ENCODE data around the gene AGR2.

Gene AGR2

DNA sequence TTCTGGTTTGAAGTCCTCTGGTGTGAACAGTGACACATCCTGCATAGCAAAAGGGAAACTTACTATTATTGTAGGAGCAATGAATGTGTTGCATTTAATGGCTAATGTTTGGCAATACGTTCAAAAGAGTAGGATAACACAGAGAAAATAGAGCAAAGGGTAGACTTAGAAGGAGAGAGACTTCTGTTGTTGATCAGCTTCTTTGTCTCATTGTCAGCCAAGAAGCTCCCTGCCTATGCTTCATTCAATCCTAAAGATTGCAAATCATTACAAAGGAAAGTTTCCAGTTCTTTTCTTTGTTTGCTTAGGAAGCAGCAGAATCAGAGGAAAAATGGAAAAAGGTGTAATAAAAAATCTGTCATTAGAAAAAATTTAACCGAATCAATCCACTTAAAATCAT is 59.2 kb downstream of the AGR2 start:
- Histone ChIP-seq H3K9ac (ENCODE audit: low read depth in 1 of 2, low read length in 2 of 2) (no peak overlapping the region), H3K4me3 (ENCODE audit: low read length in 2 of 2) (no peak overlapping the region), H3K27me3 (ENCODE audit: control insufficient read depth in 2 of 2, insufficient read depth in 2 of 2, low read length in 2 of 2) (no peaks in the 10 kb centered on the region), H3K9me3 (ENCODE audit: control insufficient read depth in 2 of 2, low read length in 2 of 2) (no peaks in the 10 kb centered on the region), H3K36me3 (ENCODE audit: control insufficient read depth in 2 of 2, insufficient read depth in 2 of 2, low read length in 2 of 2) (no peaks in the 10 kb centered on the region), H3K27ac (ENCODE audit: low read depth in 2 of 2, low read length in 2 of 2) (no peak overlapping the region), H3K4me1 (ENCODE audit: control insufficient read depth in 2 of 2, insufficient read depth in 2 of 2, low read length in 2 of 2) (no peaks in the 10 kb centered on the region)

GRCh38 chr7:16744518-16745250 is 60.1 kb downstream of the AGR2 start:
- H3K27ac ChIP-seq (ENCODE audit: low read depth in 2 of 2, low read length in 2 of 2) = no peak overlapping the region
- H3K9ac ChIP-seq (ENCODE audit: low read depth in 1 of 2, low read length in 2 of 2) = no peak overlapping the region
- no peaks in the 10 kb centered on the region for H3K36me3 ChIP-seq (ENCODE audit: control insufficient read depth in 2 of 2, insufficient read depth in 2 of 2, low read length in 2 of 2)
- H3K4me1 ChIP-seq (ENCODE audit: control insufficient read depth in 2 of 2, insufficient read depth in 2 of 2, low read length in 2 of 2) = peaks cover 0 to 3% of the 10 kb centered on the region in 2 donors
- H3K9me3 ChIP-seq (ENCODE audit: control insufficient read depth in 2 of 2, low read length in 2 of 2) = no peaks in the 10 kb centered on the region
- H3K4me3 ChIP-seq (ENCODE audit: low read length in 2 of 2) = no peak overlapping the region
- H3K27me3 ChIP-seq (ENCODE audit: control insufficient read depth in 2 of 2, insufficient read depth in 2 of 2, low read length in 2 of 2) = no peaks in the 10 kb centered on the region

GRCh38 chr7:16743236-16743635 is 61.6 kb downstream of the AGR2 start:
- Histone ChIP-seq H3K9ac (ENCODE audit: low read depth in 1 of 2, low read length in 2 of 2) (no peak overlapping the region), H3K27me3 (ENCODE audit: control insufficient read depth in 2 of 2, insufficient read depth in 2 of 2, low read length in 2 of 2) (no peaks in the 10 kb centered on the region), H3K27ac (ENCODE audit: low read depth in 2 of 2, low read length in 2 of 2) (no peak overlapping the region), H3K4me3 (ENCODE audit: low read length in 2 of 2) (no peak overlapping the region), H3K9me3 (ENCODE audit: control insufficient read depth in 2 of 2, low read length in 2 of 2) (no peaks in the 10 kb centered on the region), H3K4me1 (ENCODE audit: control insufficient read depth in 2 of 2, insufficient read depth in 2 of 2, low read length in 2 of 2) (peaks cover 0 to 3% of the 10 kb centered on the region in 2 donors), H3K36me3 (ENCODE audit: control insufficient read depth in 2 of 2, insufficient read depth in 2 of 2, low read length in 2 of 2) (no peaks in the 10 kb centered on the region)

- no peak overlapping the region for H3K9ac ChIP-seq (ENCODE audit: low read depth in 1 of 2, low read length in 2 of 2)
- peaks cover 0 to 3% of the 10 kb centered on the region in 2 donors for H3K4me1 ChIP-seq (ENCODE audit: control insufficient read depth in 2 of 2, insufficient read depth in 2 of 2, low read length in 2 of 2)
- H3K4me3 ChIP-seq (ENCODE audit: low read length in 2 of 2) = no peak overlapping the region
- no peaks in the 10 kb centered on the region for H3K9me3 ChIP-seq (ENCODE audit: control insufficient read depth in 2 of 2, low read length in 2 of 2)
- H3K27me3 ChIP-seq (ENCODE audit: control insufficient read depth in 2 of 2, insufficient read depth in 2 of 2, low read length in 2 of 2) = no peaks in the 10 kb centered on the region
- no peak overlapping the region for H3K27ac ChIP-seq (ENCODE audit: low read depth in 2 of 2, low read length in 2 of 2)
- no peaks in the 10 kb centered on the region for H3K36me3 ChIP-seq (ENCODE audit: control insufficient read depth in 2 of 2, insufficient read depth in 2 of 2, low read length in 2 of 2)
Measured at GRCh38 chr7:16742547-16742946, 62.3 kb downstream of the AGR2 start.
